HEK293T (cell line): ENCODE results near the gene NUTM2A.
"Not testable (repeated sequence)": the region's sequence is repeated elsewhere in the genome, so short reads cannot be mapped to it uniquely, and the experiment has no call there.

Experiments used
- ARNT ChIP-seq: fragments of 450-650 bp; IDR thresholded peaks from 2 replicates; pipeline ENCODE4 v1.6.1; 2017; ENCODE audit warnings: mild to moderate bottlenecking
- BHLHE40 ChIP-seq: fragments of 450-650 bp; IDR thresholded peaks from 2 replicates; pipeline ENCODE4 v1.6.1; 2016; ENCODE audit warnings: mild to moderate bottlenecking, moderate library complexity, borderline replicate concordance
- ELF4 ChIP-seq: fragments of 450-650 bp; IDR thresholded peaks from 2 replicates; pipeline ENCODE4 v1.6.1; 2017; ENCODE audit warnings: antibody characterized with exemption
- FOXA1 ChIP-seq: fragments of 450-650 bp; IDR thresholded peaks from 2 replicates; pipeline ENCODE4 v1.6.1; 2016; ENCODE audit warnings: mild to moderate bottlenecking
- FOXK2 ChIP-seq: fragments of 450-650 bp; IDR thresholded peaks from 2 replicates; pipeline ENCODE4 v1.6.1; 2016; ENCODE audit warnings: mild to moderate bottlenecking
- FOXM1 ChIP-seq: fragments of 450-650 bp; IDR thresholded peaks from 2 replicates; pipeline ENCODE4 v1.6.1; 2017; ENCODE audit warnings: mild to moderate bottlenecking, borderline replicate concordance
- HDGF ChIP-seq: fragments of 450-650 bp; IDR thresholded peaks from 2 replicates; pipeline ENCODE4 v1.6.1; 2017; ENCODE audit warnings: antibody characterized with exemption, borderline replicate concordance
- LEF1 ChIP-seq: fragments of 450-650 bp; IDR thresholded peaks from 2 replicates; pipeline ENCODE4 v1.6.1; 2017; ENCODE audit warnings: mild to moderate bottlenecking, borderline replicate concordance
- NFRKB ChIP-seq: fragments of 450-650 bp; IDR thresholded peaks from 2 replicates; pipeline ENCODE4 v1.6.1; 2016; ENCODE audit warnings: mild to moderate bottlenecking, moderate library complexity
- PKNOX1 ChIP-seq: fragments of 450-650 bp; IDR thresholded peaks from 2 replicates; pipeline ENCODE4 v1.6.1; 2016
- SP1 ChIP-seq: fragments of 450-650 bp; IDR thresholded peaks from 2 replicates; pipeline ENCODE4 v1.6.1; 2017
- SUZ12 ChIP-seq: fragments of 450-650 bp; IDR thresholded peaks from 2 replicates; pipeline ENCODE4 v1.6.1; 2016; ENCODE audit warnings: mild to moderate bottlenecking
- TARDBP ChIP-seq: fragments of 450-650 bp; IDR thresholded peaks from 2 replicates; pipeline ENCODE4 v1.6.1; 2016
- ZNF384 ChIP-seq: fragments of 450-650 bp; IDR thresholded peaks from 2 replicates; pipeline ENCODE4 v1.6.1; 2016

DNA sequence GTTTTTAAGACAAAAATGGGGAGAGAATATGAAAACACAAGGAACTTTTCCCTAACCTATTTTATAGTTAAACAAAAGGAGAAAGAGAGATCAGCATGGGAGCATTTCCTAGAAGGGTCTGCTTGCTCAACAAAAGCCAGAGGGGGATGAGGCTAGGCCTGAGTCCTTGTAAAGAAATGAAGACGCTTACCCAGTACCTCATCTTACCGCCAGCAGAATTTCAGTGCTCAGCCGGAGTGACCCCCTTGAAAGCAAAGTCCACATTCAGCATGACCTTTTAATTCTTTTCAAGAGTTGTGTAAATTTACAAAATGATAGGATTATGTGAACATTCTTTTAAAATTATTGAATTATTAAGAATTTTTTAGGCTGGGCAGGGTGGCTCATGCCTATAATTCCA, 47.7 kb upstream of the NUTM2A start:
- not testable (repeated sequence) for TF ChIP-seq TARDBP, FOXM1, NFRKB, FOXK2, SP1, HDGF, PKNOX1, BHLHE40, FOXA1, ARNT, LEF1, ELF4, SUZ12, ZNF384
